ENCODE results near the gene CHEK1. TPM values are rescaled to one million over a fixed set of nuclear protein-coding genes. Genes with fewer than 3 reads are reported as not detected.

The CHEK1 gene
- total and polyA plus RNA-seq, 9 of the 15 experiments (the other 6 are each of a cell fraction or from before 2014, with no cell fraction given): 62.6 to 108 (median 87.5) TPM

DNA sequence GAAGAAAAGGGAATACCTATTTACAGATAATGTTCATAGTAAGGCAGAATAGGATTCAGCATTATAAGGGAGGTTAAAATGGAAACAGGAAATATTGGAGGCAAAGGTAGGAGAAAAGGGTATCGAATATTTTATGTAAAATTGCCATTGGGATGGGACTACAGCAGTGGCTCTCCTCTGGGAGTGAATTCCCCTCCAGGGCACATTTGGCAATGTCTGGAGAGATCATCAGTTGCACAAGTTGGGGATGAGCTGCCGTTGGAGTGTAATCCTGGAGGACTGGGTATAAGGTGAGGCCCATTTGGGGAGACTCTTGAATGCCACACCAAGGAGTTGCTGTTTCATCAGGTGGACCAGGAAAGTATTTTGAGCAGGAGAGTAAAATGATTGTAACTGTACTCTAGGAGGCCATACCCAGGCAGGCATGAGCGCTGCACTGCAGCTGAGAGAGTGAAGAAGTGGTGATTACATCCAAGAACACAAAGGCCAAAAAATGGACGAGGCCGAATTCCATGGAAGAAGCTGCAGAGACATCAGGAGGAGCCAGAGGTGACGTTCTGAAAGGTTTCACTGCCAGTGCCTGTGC is 64.4 kb downstream of the CHEK1 start:
- ChIA-PET POLR2A (interaction anchor here (0.6 kb wide), 1 partner anchor 176 kb away, joined by 4 read pairs; no protein-coding TSS in a partner anchor), CTCF (ENCODE audit: low intra/inter-chr PET ratio) (no interaction called here)
- Histone ChIP-seq H3K36me3 (ENCODE audit: control insufficient read depth, insufficient read depth, low read length) (no peaks in the 10 kb centered on the region), H3K9ac (ENCODE audit: insufficient read depth in 1 of 2, low read depth in 2 of 2, low read length in 2 of 2) (no peak overlapping the region), H3K79me2 (ENCODE audit: control insufficient read depth, insufficient read depth, low read length) (no peaks in the 10 kb centered on the region), H3K27me3 (ENCODE audit: control insufficient read depth in 2 of 2, insufficient read depth in 2 of 2, low read length in 2 of 2) (peaks cover 15 to 24% of the 10 kb centered on the region in 2 experiments; a peak in 4 of 5 replicates), H3K4me2 (ENCODE audit: insufficient read depth, low read length) (no peak overlapping the region), H3K4me1 (replicated peaks in 1 of 2; ENCODE audit: control insufficient read depth in 2 of 2, insufficient read depth in 2 of 2, low read length in 2 of 2) (no peaks in the 10 kb centered on the region), H4K20me1 (replicated peaks; ENCODE audit: control insufficient read depth, insufficient read depth, low read length) (no peaks in the 10 kb centered on the region), H3K9me3 (replicated peaks; ENCODE audit: control insufficient read depth, insufficient read depth, low read depth, low read length) (no peaks in the 10 kb centered on the region), H3K4me3 (no peak overlapping the region), H3K27ac (ENCODE audit: extremely low read depth, low read depth, low read length) (no peak overlapping the region), H3K9me1 (ENCODE audit: control insufficient read depth, insufficient read depth, low read length) (no peaks in the 10 kb centered on the region), H2AFZ (ENCODE audit: low read depth, low read length) (no peak overlapping the region)
- ATAC-seq: no peak
- 2% methylated on average over 6 of the region's 6 CpGs for WGBS (ENCODE audit: insufficient coverage, low coverage, missing lambda C conversion rate)
- TF ChIP-seq ZNF12 (CRISPR knock-in tag; IDR thresholded peaks at IDR 0.05) (no peak), ZNF212 (CRISPR knock-in tag; IDR thresholded peaks at IDR 0.05) (no peak)
- intact Hi-C loops (cut with micrococcal nuclease): no loop called here
- no TSS peak for BruUV-seq (replicated peaks)
- in situ Hi-C loops (cut with MboI): no loop called here
- DNase-seq (ENCODE audit: extremely low read depth in 1 of 4, low spot score in 3 of 4): no peak
- FAIRE-seq: no peak

DNA sequence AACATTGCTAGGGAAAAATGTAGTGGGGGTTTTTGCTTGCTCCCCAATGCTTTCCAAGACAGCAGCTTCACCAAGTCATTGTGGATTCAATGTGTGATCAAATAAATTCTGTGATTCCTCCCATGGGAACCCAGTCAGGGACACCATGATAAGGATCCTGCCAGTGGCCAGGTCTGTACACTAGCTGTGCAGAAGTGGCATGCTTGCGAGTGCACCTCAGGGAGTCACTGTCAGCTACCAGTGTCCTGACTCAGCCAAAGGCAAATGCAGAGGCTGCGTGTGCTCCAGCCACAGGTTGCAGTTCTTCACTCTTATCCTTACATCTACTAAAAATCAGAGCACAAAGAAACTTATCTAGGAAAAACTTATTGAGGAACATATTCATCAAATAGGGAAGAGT is 65.0 kb downstream of the CHEK1 start:
- FAIRE-seq (no peak), DNase-seq (ENCODE audit: extremely low read depth in 1 of 4, low spot score in 3 of 4) (no peak), ATAC-seq (no peak)
- TF ChIP-seq FOXA3 (CRISPR knock-in tag; conservative IDR thresholded peaks at IDR 0.05 in 1 of 2, IDR thresholded peaks at IDR 0.05 in 1 of 2) (no peak), FOXP1 (CRISPR knock-in tag; IDR thresholded peaks at IDR 0.05) (no peak), KLF6 (CRISPR knock-in tag; IDR thresholded peaks at IDR 0.05; ENCODE audit: borderline replicate concordance) (no peak), ZNF507 (tag; conservative IDR thresholded peaks at IDR 0.05) (no peak), ETV5 (CRISPR knock-in tag; IDR thresholded peaks at IDR 0.05; ENCODE audit: low read depth) (no peak), TCF3 (CRISPR knock-in tag; IDR thresholded peaks at IDR 0.05) (no peak), ZNF766 (CRISPR knock-in tag; conservative IDR thresholded peaks at IDR 0.05) (no peak), ZNF175 (CRISPR knock-in tag; IDR thresholded peaks at IDR 0.05; ENCODE audit: low read depth) (no peak), SIX5 (IDR thresholded peaks at IDR 0.05; ENCODE audit: borderline replicate concordance in 1 of 2, insufficient read depth in 1 of 2, low read depth in 1 of 2, low read length in 2 of 2) (no peak)
- TF ChIP-seq, protein P1, sequence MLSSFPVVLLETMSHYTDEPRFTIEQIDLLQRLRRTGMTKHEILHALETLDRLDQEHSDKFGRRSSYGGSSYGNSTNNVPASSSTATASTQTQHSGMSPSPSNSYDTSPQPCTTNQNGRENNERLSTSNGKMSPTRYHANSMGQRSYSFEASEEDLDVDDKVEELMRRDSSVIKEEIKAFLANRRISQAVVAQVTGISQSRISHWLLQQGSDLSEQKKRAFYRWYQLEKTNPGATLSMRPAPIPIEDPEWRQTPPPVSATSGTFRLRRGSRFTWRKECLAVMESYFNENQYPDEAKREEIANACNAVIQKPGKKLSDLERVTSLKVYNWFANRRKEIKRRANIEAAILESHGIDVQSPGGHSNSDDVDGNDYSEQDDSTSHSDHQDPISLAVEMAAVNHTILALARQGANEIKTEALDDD (IDR thresholded peaks at IDR 0.05): no peak
- TF ChIP-seq, protein P2, sequence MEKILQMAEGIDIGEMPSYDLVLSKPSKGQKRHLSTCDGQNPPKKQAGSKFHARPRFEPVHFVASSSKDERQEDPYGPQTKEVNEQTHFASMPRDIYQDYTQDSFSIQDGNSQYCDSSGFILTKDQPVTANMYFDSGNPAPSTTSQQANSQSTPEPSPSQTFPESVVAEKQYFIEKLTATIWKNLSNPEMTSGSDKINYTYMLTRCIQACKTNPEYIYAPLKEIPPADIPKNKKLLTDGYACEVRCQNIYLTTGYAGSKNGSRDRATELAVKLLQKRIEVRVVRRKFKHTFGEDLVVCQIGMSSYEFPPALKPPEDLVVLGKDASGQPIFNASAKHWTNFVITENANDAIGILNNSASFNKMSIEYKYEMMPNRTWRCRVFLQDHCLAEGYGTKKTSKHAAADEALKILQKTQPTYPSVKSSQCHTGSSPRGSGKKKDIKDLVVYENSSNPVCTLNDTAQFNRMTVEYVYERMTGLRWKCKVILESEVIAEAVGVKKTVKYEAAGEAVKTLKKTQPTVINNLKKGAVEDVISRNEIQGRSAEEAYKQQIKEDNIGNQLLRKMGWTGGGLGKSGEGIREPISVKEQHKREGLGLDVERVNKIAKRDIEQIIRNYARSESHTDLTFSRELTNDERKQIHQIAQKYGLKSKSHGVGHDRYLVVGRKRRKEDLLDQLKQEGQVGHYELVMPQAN (IDR thresholded peaks at IDR 0.05; ENCODE audit: borderline replicate concordance): no peak
- no peaks in the 10 kb centered on the region for H3K9me3 ChIP-seq (replicated peaks; ENCODE audit: control insufficient read depth, insufficient read depth, low read depth, low read length)
- WGBS (ENCODE audit: insufficient coverage, low coverage, missing lambda C conversion rate): 0% methylated on average over 2 of the region's 2 CpGs
- H2AFZ ChIP-seq (ENCODE audit: low read depth, low read length): no peak overlapping the region
- intact Hi-C loops (cut with micrococcal nuclease): no loop called here
- ChIA-PET CTCF (ENCODE audit: low intra/inter-chr PET ratio) (no interaction called here), POLR2A (interaction anchor here (0.6 to 1.2 kb wide), 2 partner anchors 13 to 176 kb away, joined by 3 to 4 read pairs; no protein-coding TSS in a partner anchor)
- no peaks in the 10 kb centered on the region for H3K4me1 ChIP-seq (replicated peaks in 1 of 2; ENCODE audit: control insufficient read depth in 2 of 2, insufficient read depth in 2 of 2, low read length in 2 of 2)
- no peak overlapping the region for H3K9ac ChIP-seq (ENCODE audit: insufficient read depth in 1 of 2, low read depth in 2 of 2, low read length in 2 of 2)
- in situ Hi-C loops (cut with MboI): no loop called here
- H3K4me3 ChIP-seq: no peak overlapping the region
- no peak overlapping the region for H3K27ac ChIP-seq (ENCODE audit: extremely low read depth, low read depth, low read length)
- H3K79me2 ChIP-seq (ENCODE audit: control insufficient read depth, insufficient read depth, low read length): no peaks in the 10 kb centered on the region
- H3K4me2 ChIP-seq (ENCODE audit: insufficient read depth, low read length): no peak overlapping the region
- no peaks in the 10 kb centered on the region for H3K9me1 ChIP-seq (ENCODE audit: control insufficient read depth, insufficient read depth, low read length)
- no peaks in the 10 kb centered on the region for H3K36me3 ChIP-seq (ENCODE audit: control insufficient read depth, insufficient read depth, low read length)
- H4K20me1 ChIP-seq (replicated peaks; ENCODE audit: control insufficient read depth, insufficient read depth, low read length): no peaks in the 10 kb centered on the region
- BruUV-seq (replicated peaks): no TSS peak
- peaks cover 15 to 26% of the 10 kb centered on the region in 2 experiments; a peak in 4 of 5 replicates for H3K27me3 ChIP-seq (ENCODE audit: control insufficient read depth in 2 of 2, insufficient read depth in 2 of 2, low read length in 2 of 2)
